HL-60 (cell line): ENCODE results near the gene SGK1.
"Not testable (repeated sequence)": the region's sequence is repeated elsewhere in the genome, so short reads cannot be mapped to it uniquely, and the experiment has no call there.

Source experiments
- DNase-seq, 2 experiments: peaks; one replicate each; pipeline ENCODE4 v3.0.0-alpha.2; 2010 to 2020; ENCODE audit warnings: low read depth in 1 of 2, low spot score in 1 of 2
- H3K27ac ChIP-seq: fragments of 250-450 bp; sonication (Bioruptor Pico); replicated peaks from 2 replicates; pipeline ENCODE4 v1.5.1; 2020; ENCODE audit warnings: mild to moderate bottlenecking, moderate library complexity
- H3K27me3 ChIP-seq: fragments of 250-450 bp; sonication (Bioruptor Pico); 2 replicates; pipeline ENCODE4 v1.5.1; 2021; ENCODE audit warnings: mild to moderate bottlenecking, moderate library complexity; ENCODE audit not compliant: insufficient read depth, poor library complexity, severe bottlenecking
- H3K4me3 ChIP-seq: replicated peaks from 2 replicates; pipeline ENCODE4 v1.5.1; 2011; ENCODE audit warnings: mild to moderate bottlenecking, control low read depth, low read length; ENCODE audit not compliant: insufficient read depth
- CTCF ChIP-seq: IDR thresholded peaks from one replicate; pipeline ENCODE4 v1.5.1; 2011; ENCODE audit warnings: low read length, control low read depth, inconsistent platforms; ENCODE audit not compliant: insufficient read depth
- GABPA ChIP-seq: IDR thresholded peaks from 2 replicates; pipeline ENCODE4 v1.6.1; 2012; ENCODE audit warnings: low read depth
- POLR2AphosphoS5 ChIP-seq: IDR thresholded peaks from 2 replicates; pipeline ENCODE4 v1.6.1; 2012; ENCODE audit warnings: low read depth
- REST ChIP-seq: IDR thresholded peaks from 2 replicates; pipeline ENCODE4 v1.6.1; 2012; ENCODE audit warnings: low read depth; ENCODE audit not compliant: insufficient replicate concordance
- SPI1 ChIP-seq: IDR thresholded peaks from 2 replicates; pipeline ENCODE4 v1.6.1; 2012; ENCODE audit warnings: low read depth, mild to moderate bottlenecking, borderline replicate concordance

The SGK1 gene

GRCh38 chr6:134321246-134321645, 3.3 kb upstream of the SGK1 start:
- Histone ChIP-seq H3K4me3 (no peak overlapping the region), H3K27me3 (no peaks in the 10 kb centered on the region), H3K27ac (no peak overlapping the region)
- TF ChIP-seq SPI1 (no peak), GABPA (no peak), REST (no peak), CTCF (no peak), POLR2AphosphoS5 (no peak)
- no peak for DNase-seq

- H3K27ac ChIP-seq, H3K4me3 ChIP-seq, DNase-seq, H3K27me3 ChIP-seq: not testable (repeated sequence)
- TF ChIP-seq SPI1, result peak; percentile 61
These were observed 1.8 kb upstream of the SGK1 start for GRCh38 chr6:134319686-134320085.

GRCh38 chr6:134318974-134319281, 1.0 kb upstream of the SGK1 start:
- no peak overlapping the region for H3K4me3 ChIP-seq
- DNase-seq, result no peak
- no peak overlapping the region for H3K27ac ChIP-seq
- TF ChIP-seq CTCF (no peak), REST (no peak), POLR2AphosphoS5 (no peak), SPI1 (no peak), GABPA (no peak)
- no peaks in the 10 kb centered on the region for H3K27me3 ChIP-seq

GRCh38 chr6:134318236-134318973, 493 bp upstream of the SGK1 start:
- no peaks in the 10 kb centered on the region for H3K27me3 ChIP-seq
- H3K4me3 ChIP-seq, result no peak overlapping the region
- no peak for TF ChIP-seq SPI1
- TF ChIP-seq CTCF, result no peak
- TF ChIP-seq GABPA, result no peak
- TF ChIP-seq POLR2AphosphoS5, result no peak
- no peak for TF ChIP-seq REST
- no peak for DNase-seq
- no peak overlapping the region for H3K27ac ChIP-seq
